Measurements from ENCODE around the gene MISP3. TPM values are rescaled to one million over a fixed set of nuclear protein-coding genes. Genes with fewer than 3 reads are reported as not detected.
"Not testable (repeated sequence)": the region's sequence is repeated elsewhere in the genome, so short reads cannot be mapped to it uniquely, and the experiment has no call there.

Gene MISP3
- total RNA-seq, 2 donors from 2014 or later: 4.6 to 5.8 TPM

- H3K4me1 Mint-ChIP-seq (ENCODE audit: low read depth); H3K4me3 Mint-ChIP-seq; H3K9me3 Mint-ChIP-seq; H3K27me3 Mint-ChIP-seq (ENCODE audit: low read depth): not testable (repeated sequence)
- peaks cover 2 to 15% of the 10 kb centered on the region in 2 donors for H3K36me3 Mint-ChIP-seq (ENCODE audit: insufficient read depth in 2 of 2)
- DNase-seq (peak; percentile 36 to 50), ATAC-seq (replicated peaks in 1 of 2) (peak; percentile 58 to 67)
- H3K27ac Mint-ChIP-seq: peak overlapping the region; percentile 18
Measured at GRCh38 chr19:14042659-14043608, 29.7 kb upstream of the MISP3 start.

GRCh38 chr19:14047866-14048265 lies 24.7 kb upstream of the MISP3 start:
- H3K36me3 Mint-ChIP-seq (ENCODE audit: insufficient read depth in 2 of 2): peaks cover 13 to 33% of the 10 kb centered on the region in 2 donors
- not testable (repeated sequence) for ATAC-seq (replicated peaks in 1 of 2)

GRCh38 chr19:14048443-14049153 lies 24.0 kb upstream of the MISP3 start:
- Mint-ChIP-seq H3K27me3 (ENCODE audit: low read depth) (no peaks in the 10 kb centered on the region), H3K4me3 (no peak overlapping the region), H3K36me3 (ENCODE audit: insufficient read depth in 2 of 2) (peaks cover 13 to 30% of the 10 kb centered on the region in 2 donors), H3K9me3 (no peaks in the 10 kb centered on the region), H3K27ac (peak overlapping the region; percentile 28), H3K4me1 (ENCODE audit: low read depth) (peaks cover 5% of the 10 kb centered on the region)
- DNase-seq: peak; percentile 74 to 81
- ATAC-seq (replicated peaks in 1 of 2): peak; percentile 78 to 84

More at GRCh38 chr19:14047866-14048265, 24.7 kb upstream of the MISP3 start:
- H3K4me3 Mint-ChIP-seq; H3K9me3 Mint-ChIP-seq; DNase-seq; H3K27ac Mint-ChIP-seq; H3K27me3 Mint-ChIP-seq (ENCODE audit: low read depth); H3K4me1 Mint-ChIP-seq (ENCODE audit: low read depth): not testable (repeated sequence)

- no peak overlapping the region for H3K4me3 Mint-ChIP-seq
- H3K27me3 Mint-ChIP-seq (ENCODE audit: low read depth): no peaks in the 10 kb centered on the region
- DNase-seq (no peak), ATAC-seq (replicated peaks in 1 of 2) (no peak)
- H3K27ac Mint-ChIP-seq: no peak overlapping the region
- H3K9me3 Mint-ChIP-seq: no peaks in the 10 kb centered on the region
- H3K36me3 Mint-ChIP-seq (ENCODE audit: insufficient read depth in 2 of 2): peaks cover 13 to 30% of the 10 kb centered on the region in 2 donors
- peaks cover 5% of the 10 kb centered on the region for H3K4me1 Mint-ChIP-seq (ENCODE audit: low read depth)
Measured at GRCh38 chr19:14050512-14050911, 22.1 kb upstream of the MISP3 start.

- not testable (repeated sequence) for H3K4me3 Mint-ChIP-seq; H3K27ac Mint-ChIP-seq; H3K27me3 Mint-ChIP-seq (ENCODE audit: low read depth); DNase-seq; H3K4me1 Mint-ChIP-seq (ENCODE audit: low read depth); H3K9me3 Mint-ChIP-seq; ATAC-seq (replicated peaks in 1 of 2)
- peaks cover 13 to 30% of the 10 kb centered on the region in 2 donors for H3K36me3 Mint-ChIP-seq (ENCODE audit: insufficient read depth in 2 of 2)
Measured at GRCh38 chr19:14050961-14051360, 21.6 kb upstream of the MISP3 start.

- H3K36me3 Mint-ChIP-seq (ENCODE audit: insufficient read depth in 2 of 2): peaks cover 13 to 30% of the 10 kb centered on the region in 2 donors
- DNase-seq: no peak
- no peaks in the 10 kb centered on the region for H3K9me3 Mint-ChIP-seq
- H3K4me3 Mint-ChIP-seq: no peak overlapping the region
- H3K27ac Mint-ChIP-seq: no peak overlapping the region
- no peak for ATAC-seq (replicated peaks in 1 of 2)
- no peaks in the 10 kb centered on the region for H3K27me3 Mint-ChIP-seq (ENCODE audit: low read depth)
- peaks cover 5% of the 10 kb centered on the region for H3K4me1 Mint-ChIP-seq (ENCODE audit: low read depth)
Measured at GRCh38 chr19:14051980-14052379, 20.6 kb upstream of the MISP3 start.

GRCh38 chr19:14052470-14052869 lies 20.1 kb upstream of the MISP3 start:
- Mint-ChIP-seq H3K4me3 (no peak overlapping the region), H3K27ac (no peak overlapping the region), H3K36me3 (ENCODE audit: insufficient read depth in 2 of 2) (peaks cover 13 to 27% of the 10 kb centered on the region in 2 donors), H3K9me3 (no peaks in the 10 kb centered on the region), H3K4me1 (ENCODE audit: low read depth) (peaks cover 5% of the 10 kb centered on the region), H3K27me3 (ENCODE audit: low read depth) (no peaks in the 10 kb centered on the region)
- DNase-seq (no peak), ATAC-seq (replicated peaks in 1 of 2) (no peak)

GRCh38 chr19:14053032-14053431 lies 19.6 kb upstream of the MISP3 start:
- Mint-ChIP-seq H3K4me3 (no peak overlapping the region), H3K36me3 (ENCODE audit: insufficient read depth in 2 of 2) (peaks cover 13 to 27% of the 10 kb centered on the region in 2 donors), H3K27me3 (ENCODE audit: low read depth) (peaks cover 5% of the 10 kb centered on the region), H3K27ac (no peak overlapping the region), H3K9me3 (no peaks in the 10 kb centered on the region), H3K4me1 (ENCODE audit: low read depth) (peaks cover 11% of the 10 kb centered on the region)
- DNase-seq (no peak), ATAC-seq (replicated peaks in 1 of 2) (no peak)

- peaks cover 9% of the 10 kb centered on the region for H3K27me3 Mint-ChIP-seq (ENCODE audit: low read depth)
- peaks cover 8 to 23% of the 10 kb centered on the region in 2 donors for H3K36me3 Mint-ChIP-seq (ENCODE audit: insufficient read depth in 2 of 2)
- ATAC-seq (replicated peaks in 1 of 2): no peak
- no peak overlapping the region for H3K27ac Mint-ChIP-seq
- H3K4me1 Mint-ChIP-seq (ENCODE audit: low read depth): peaks cover 12% of the 10 kb centered on the region
- DNase-seq: no peak
- no peak overlapping the region for H3K4me3 Mint-ChIP-seq
- H3K9me3 Mint-ChIP-seq: no peaks in the 10 kb centered on the region
Measured at GRCh38 chr19:14053500-14053899, 19.1 kb upstream of the MISP3 start.

- Mint-ChIP-seq H3K36me3 (ENCODE audit: insufficient read depth in 2 of 2) (peaks cover 7 to 21% of the 10 kb centered on the region in 2 donors), H3K27me3 (ENCODE audit: low read depth) (peaks cover 15% of the 10 kb centered on the region), H3K27ac (no peak overlapping the region), H3K9me3 (no peaks in the 10 kb centered on the region), H3K4me3 (no peak overlapping the region), H3K4me1 (ENCODE audit: low read depth) (peaks cover 16% of the 10 kb centered on the region)
- DNase-seq (no peak), ATAC-seq (replicated peaks in 1 of 2) (no peak)
Measured at GRCh38 chr19:14054099-14054498, 18.5 kb upstream of the MISP3 start.

GRCh38 chr19:14054721-14055120 lies 17.9 kb upstream of the MISP3 start:
- ATAC-seq (replicated peaks in 1 of 2) (peak in 1 of 2 donors; percentile 15), DNase-seq (no peak)
- no peak overlapping the region for H3K4me3 Mint-ChIP-seq
- H3K27me3 Mint-ChIP-seq (ENCODE audit: low read depth): peaks cover 22% of the 10 kb centered on the region
- peaks cover 18% of the 10 kb centered on the region for H3K4me1 Mint-ChIP-seq (ENCODE audit: low read depth)
- no peak overlapping the region for H3K27ac Mint-ChIP-seq
- peaks cover 7 to 21% of the 10 kb centered on the region in 2 donors for H3K36me3 Mint-ChIP-seq (ENCODE audit: insufficient read depth in 2 of 2)
- H3K9me3 Mint-ChIP-seq: no peaks in the 10 kb centered on the region

GRCh38 chr19:14055396-14055795 lies 17.2 kb upstream of the MISP3 start:
- DNase-seq: no peak
- Mint-ChIP-seq H3K27me3 (ENCODE audit: low read depth) (peaks cover 27% of the 10 kb centered on the region), H3K4me1 (ENCODE audit: low read depth) (peaks cover 22% of the 10 kb centered on the region), H3K27ac (no peak overlapping the region), H3K9me3 (no peaks in the 10 kb centered on the region), H3K36me3 (ENCODE audit: insufficient read depth in 2 of 2) (peaks cover 6 to 16% of the 10 kb centered on the region in 2 donors), H3K4me3 (no peak overlapping the region)
- ATAC-seq (replicated peaks in 1 of 2): no peak

- Mint-ChIP-seq H3K4me1 (ENCODE audit: low read depth) (peaks cover 22% of the 10 kb centered on the region), H3K4me3 (no peak overlapping the region), H3K36me3 (ENCODE audit: insufficient read depth in 2 of 2) (peaks cover 6 to 13% of the 10 kb centered on the region in 2 donors), H3K9me3 (no peaks in the 10 kb centered on the region), H3K27me3 (ENCODE audit: low read depth) (peaks cover 34% of the 10 kb centered on the region), H3K27ac (no peak overlapping the region)
- no peak for ATAC-seq (replicated peaks in 1 of 2)
- no peak for DNase-seq
Measured at GRCh38 chr19:14056069-14056666, 16.4 kb upstream of the MISP3 start.
